GM19395 (cell line): ENCODE results near the gene HOXD10.

Experiments
- ATAC-seq: cut with Tn5 transposase; IDR thresholded peaks from one replicate; pipeline ENCODE4 v1.9.1; 2021; ENCODE audit warnings: mild to moderate bottlenecking, moderate library complexity; ENCODE audit not compliant: unreplicated experiment

Gene HOXD10

GRCh38 chr2:176132205-176133171, 15.9 kb downstream of the HOXD10 start:
- ATAC-seq, result no peak

GRCh38 chr2:176133389-176133788, 16.8 kb downstream of the HOXD10 start:
- no peak for ATAC-seq

- no peak for ATAC-seq
These were observed 17.5 kb downstream of the HOXD10 start for GRCh38 chr2:176134035-176134434.

- ATAC-seq, result no peak
These were observed 18.5 kb downstream of the HOXD10 start for GRCh38 chr2:176135035-176135440.

- ATAC-seq, result no peak
These were observed 20.0 kb downstream of the HOXD10 start for GRCh38 chr2:176136374-176137251.

- ATAC-seq, result no peak
These were observed 20.6 kb downstream of the HOXD10 start for GRCh38 chr2:176137252-176137580.

- ATAC-seq, result no peak
These were observed 21.3 kb downstream of the HOXD10 start for GRCh38 chr2:176137906-176138305.

- ATAC-seq, result no peak
These were observed 21.9 kb downstream of the HOXD10 start for GRCh38 chr2:176138526-176138922.

GRCh38 chr2:176138923-176139660, 22.5 kb downstream of the HOXD10 start:
- no peak for ATAC-seq

- ATAC-seq, result no peak
These were observed 23.3 kb downstream of the HOXD10 start for GRCh38 chr2:176139661-176140512.

GRCh38 chr2:176140513-176141317, 24.1 kb downstream of the HOXD10 start:
- peak; percentile 91 for ATAC-seq

GRCh38 chr2:176142281-176142680, 25.7 kb downstream of the HOXD10 start:
- ATAC-seq, result no peak

GRCh38 chr2:176145085-176145969, 28.7 kb downstream of the HOXD10 start:
- ATAC-seq, result no peak

- no peak for ATAC-seq
These were observed 29.5 kb downstream of the HOXD10 start for GRCh38 chr2:176146101-176146500.

- ATAC-seq, result no peak
These were observed 30.1 kb downstream of the HOXD10 start for GRCh38 chr2:176146645-176147044.

- no peak for ATAC-seq
These were observed 30.7 kb downstream of the HOXD10 start for GRCh38 chr2:176147210-176147799.

GRCh38 chr2:176147800-176148496, 31.4 kb downstream of the HOXD10 start:
- no peak for ATAC-seq
